ENCODE data around the gene ACSF2.

GRCh38 chr17:50513495-50513894 is 87.5 kb downstream of the ACSF2 start:
- TF ChIP-seq CTCF (IDR thresholded peaks at IDR 0.05) (no peak), POLR2A (IDR thresholded peaks at IDR 0.05) (no peak), POLR2AphosphoS5 (IDR thresholded peaks at IDR 0.05) (no peak), EP300 (IDR thresholded peaks at IDR 0.05) (no peak)
